Stimulated activated CD8-positive, alpha-beta memory T cell treated with anti-CD3 and anti-CD28 coated beads, Interleukin-4, amount 100 ng/mL, for 24 hours (primary cell): ENCODE results near the gene HDDC3.

ENCODE experiments used
- DNase-seq: peaks from one replicate; pipeline ENCODE4 v3.0.0-alpha.2; 2020; ENCODE audit warnings: low read depth

The HDDC3 gene

GRCh38 chr15:90953947-90954711, 21.8 kb upstream of the HDDC3 start:
- no peak for DNase-seq

- DNase-seq: no peak
These were observed 20.7 kb upstream of the HDDC3 start for GRCh38 chr15:90952901-90953677.

GRCh38 chr15:90950676-90951075, 18.3 kb upstream of the HDDC3 start:
- no peak for DNase-seq

- no peak for DNase-seq
These were observed 17.8 kb upstream of the HDDC3 start for GRCh38 chr15:90949979-90950675.

GRCh38 chr15:90948506-90948905, 16.2 kb upstream of the HDDC3 start:
- no peak for DNase-seq

GRCh38 chr15:90947577-90948357, 15.4 kb upstream of the HDDC3 start:
- DNase-seq: no peak

GRCh38 chr15:90946941-90947576, 14.7 kb upstream of the HDDC3 start:
- DNase-seq: no peak

GRCh38 chr15:90946538-90946937, 14.2 kb upstream of the HDDC3 start:
- DNase-seq: no peak

- DNase-seq: no peak
These were observed 12.7 kb upstream of the HDDC3 start for GRCh38 chr15:90945091-90945490.

- DNase-seq: no peak
These were observed 10.2 kb upstream of the HDDC3 start for GRCh38 chr15:90942354-90943120.

GRCh38 chr15:90941038-90941437, 8.7 kb upstream of the HDDC3 start:
- DNase-seq: no peak

GRCh38 chr15:90939756-90940155, 7.4 kb upstream of the HDDC3 start:
- DNase-seq: no peak

- DNase-seq: no peak
These were observed 5.9 kb upstream of the HDDC3 start for GRCh38 chr15:90938261-90938660.

GRCh38 chr15:90936823-90937222, 4.5 kb upstream of the HDDC3 start:
- no peak for DNase-seq

- peak; percentile 93 for DNase-seq
These were observed 2.8 kb upstream of the HDDC3 start, which contains the start of gene UNC45A for GRCh38 chr15:90934949-90935751. Gene UNC45A (plus strand): TSS chr15:90935285. CDS start chr15:90935325, 40 bp downstream.

GRCh38 chr15:90934256-90934948, 2.1 kb upstream of the HDDC3 start:
- DNase-seq: peak; percentile 81

GRCh38 chr15:90933301-90933700, 952 bp upstream of the HDDC3 start:
- DNase-seq: no peak

- no peak for DNase-seq
These were observed 277 bp upstream of the HDDC3 start for GRCh38 chr15:90932660-90932991.

GRCh38 chr15:90931575-90931827, 848 bp downstream of the HDDC3 start:
- DNase-seq: no peak
